ENCODE measurements around the gene MAP3K9. TPM values are rescaled to one million over a fixed set of nuclear protein-coding genes. Genes with fewer than 3 reads are reported as not detected.

The MAP3K9 gene
- total RNA-seq, 1 donor from 2014 or later = 10.1 TPM

DNA sequence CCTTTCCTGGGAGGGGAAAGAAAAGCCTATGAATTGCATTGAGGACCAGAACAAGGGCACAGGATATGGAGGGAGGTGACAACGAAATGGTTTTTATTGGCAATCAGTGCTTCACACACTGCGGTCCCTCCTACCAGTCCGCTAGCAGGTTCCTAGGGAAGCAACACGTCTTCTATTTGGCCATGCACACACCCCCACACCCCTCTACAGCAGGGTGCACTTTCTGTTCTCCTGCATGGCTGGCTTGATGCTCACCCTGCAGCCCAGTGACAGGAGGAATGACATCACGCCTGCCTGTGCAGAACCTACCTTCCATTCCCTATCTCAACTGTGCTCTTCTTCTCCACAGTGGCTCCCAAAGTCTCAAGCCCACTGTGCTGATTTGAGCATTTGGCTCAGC lies 109.7 kb downstream of the MAP3K9 start:
- Mint-ChIP-seq H3K4me1 (no peaks in the 10 kb centered on the region), H3K27me3 (no peaks in the 10 kb centered on the region), H3K36me3 (ENCODE audit: low read depth) (no peaks in the 10 kb centered on the region), H3K9me3 (no peaks in the 10 kb centered on the region), H3K27ac (no peak overlapping the region), H3K4me3 (no peak overlapping the region)
- ChIA-PET CTCF (no interaction called here), POLR2A (no interaction called here)
- ATAC-seq (ENCODE audit: low read depth) = no peak
- TF ChIP-seq, protein P1, sequence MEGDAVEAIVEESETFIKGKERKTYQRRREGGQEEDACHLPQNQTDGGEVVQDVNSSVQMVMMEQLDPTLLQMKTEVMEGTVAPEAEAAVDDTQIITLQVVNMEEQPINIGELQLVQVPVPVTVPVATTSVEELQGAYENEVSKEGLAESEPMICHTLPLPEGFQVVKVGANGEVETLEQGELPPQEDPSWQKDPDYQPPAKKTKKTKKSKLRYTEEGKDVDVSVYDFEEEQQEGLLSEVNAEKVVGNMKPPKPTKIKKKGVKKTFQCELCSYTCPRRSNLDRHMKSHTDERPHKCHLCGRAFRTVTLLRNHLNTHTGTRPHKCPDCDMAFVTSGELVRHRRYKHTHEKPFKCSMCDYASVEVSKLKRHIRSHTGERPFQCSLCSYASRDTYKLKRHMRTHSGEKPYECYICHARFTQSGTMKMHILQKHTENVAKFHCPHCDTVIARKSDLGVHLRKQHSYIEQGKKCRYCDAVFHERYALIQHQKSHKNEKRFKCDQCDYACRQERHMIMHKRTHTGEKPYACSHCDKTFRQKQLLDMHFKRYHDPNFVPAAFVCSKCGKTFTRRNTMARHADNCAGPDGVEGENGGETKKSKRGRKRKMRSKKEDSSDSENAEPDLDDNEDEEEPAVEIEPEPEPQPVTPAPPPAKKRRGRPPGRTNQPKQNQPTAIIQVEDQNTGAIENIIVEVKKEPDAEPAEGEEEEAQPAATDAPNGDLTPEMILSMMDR (IDR thresholded peaks at IDR 0.05) = no peak
- intact Hi-C loops (cut with micrococcal nuclease) = no loop called here
- no peak for DNase-seq

DNA sequence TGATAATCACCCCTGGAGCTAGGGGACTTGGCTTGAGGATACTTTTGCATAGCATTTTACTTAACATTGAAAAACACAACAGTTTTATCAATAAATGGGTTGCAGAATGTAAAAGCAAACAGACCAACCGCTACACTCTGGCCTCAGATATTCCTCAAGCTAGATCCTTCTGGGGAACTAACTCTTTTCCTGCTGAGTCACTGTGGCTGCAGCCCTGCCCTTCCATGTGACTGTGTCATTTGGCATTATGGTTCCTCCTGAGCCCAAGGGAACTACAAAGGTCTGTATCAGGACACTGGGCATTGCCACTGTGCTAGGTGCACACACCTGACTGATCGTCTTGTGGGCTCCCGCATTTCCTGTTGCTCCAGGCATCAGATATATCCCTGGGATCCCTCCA lies 111.0 kb downstream of the MAP3K9 start:
- H3K4me1 Mint-ChIP-seq = no peaks in the 10 kb centered on the region
- no peak overlapping the region for H3K27ac Mint-ChIP-seq
- H3K36me3 Mint-ChIP-seq (ENCODE audit: low read depth) = no peaks in the 10 kb centered on the region
- TF ChIP-seq, protein P1 (IDR thresholded peaks at IDR 0.05) = no peak
- ATAC-seq (ENCODE audit: low read depth) (no peak), DNase-seq (no peak)
- H3K9me3 Mint-ChIP-seq = no peaks in the 10 kb centered on the region
- H3K4me3 Mint-ChIP-seq = no peak overlapping the region
- H3K27me3 Mint-ChIP-seq = no peaks in the 10 kb centered on the region
- CTCF ChIA-PET = no interaction called here
- POLR2A ChIA-PET = no interaction called here
- intact Hi-C loops (cut with micrococcal nuclease) = no loop called here

DNA sequence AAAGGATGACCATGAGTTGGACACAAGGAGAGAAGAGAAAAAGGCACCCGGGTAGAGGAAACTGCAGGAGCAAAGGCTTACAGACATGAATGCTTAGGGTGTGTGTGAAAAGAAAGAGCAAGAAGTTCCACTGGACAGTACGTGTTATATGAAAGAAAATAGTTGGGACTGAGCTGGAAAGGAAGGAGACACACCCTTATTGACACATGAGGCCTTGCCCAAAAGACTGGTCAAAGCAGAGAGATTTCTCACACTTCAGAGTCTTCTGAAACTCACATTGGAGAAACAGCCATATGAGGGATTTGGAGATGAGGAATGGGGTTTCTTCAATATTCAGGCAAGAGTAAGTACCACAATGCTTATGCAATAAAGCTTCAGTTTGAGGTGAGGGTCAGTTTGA lies 111.6 kb downstream of the MAP3K9 start:
- ChIA-PET POLR2A (no interaction called here), CTCF (no interaction called here)
- Mint-ChIP-seq H3K27ac (no peak overlapping the region), H3K36me3 (ENCODE audit: low read depth) (no peaks in the 10 kb centered on the region), H3K27me3 (no peaks in the 10 kb centered on the region), H3K4me3 (no peak overlapping the region), H3K4me1 (no peaks in the 10 kb centered on the region), H3K9me3 (no peaks in the 10 kb centered on the region)
- ATAC-seq (ENCODE audit: low read depth) (no peak), DNase-seq (no peak)
- intact Hi-C loops (cut with micrococcal nuclease) = no loop called here
- TF ChIP-seq, protein P1 (IDR thresholded peaks at IDR 0.05) = no peak

DNA sequence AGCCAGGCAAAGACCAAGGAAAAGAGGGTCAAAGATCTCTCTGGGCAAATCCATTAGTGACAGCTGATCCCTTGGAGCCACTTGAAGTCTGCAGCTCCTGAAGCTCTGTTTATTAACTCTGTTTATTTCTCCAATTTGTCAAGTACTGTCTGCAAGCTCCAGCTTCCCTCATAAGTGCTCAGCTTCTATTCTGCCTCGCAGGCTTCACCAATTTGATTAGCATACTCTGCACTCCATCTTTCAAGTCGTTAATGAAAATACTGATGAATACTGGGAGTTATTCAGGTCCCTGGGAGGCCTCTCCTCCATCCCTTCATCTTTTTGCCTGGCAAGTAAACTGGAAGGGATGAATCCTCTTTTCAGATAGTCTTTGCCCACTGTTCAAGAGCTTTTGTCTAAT lies 113.3 kb downstream of the MAP3K9 start:
- ChIA-PET CTCF (no interaction called here), POLR2A (no interaction called here)
- DNase-seq = no peak
- intact Hi-C loops (cut with micrococcal nuclease) = no loop called here
- H3K9me3 Mint-ChIP-seq = no peaks in the 10 kb centered on the region
- H3K4me3 Mint-ChIP-seq = no peak overlapping the region
- no peaks in the 10 kb centered on the region for H3K27me3 Mint-ChIP-seq
- no peaks in the 10 kb centered on the region for H3K36me3 Mint-ChIP-seq (ENCODE audit: low read depth)
- TF ChIP-seq, protein P1 (IDR thresholded peaks at IDR 0.05) = no peak
- H3K27ac Mint-ChIP-seq = no peak overlapping the region
- no peak for ATAC-seq (ENCODE audit: low read depth)
- H3K4me1 Mint-ChIP-seq = no peaks in the 10 kb centered on the region

DNA sequence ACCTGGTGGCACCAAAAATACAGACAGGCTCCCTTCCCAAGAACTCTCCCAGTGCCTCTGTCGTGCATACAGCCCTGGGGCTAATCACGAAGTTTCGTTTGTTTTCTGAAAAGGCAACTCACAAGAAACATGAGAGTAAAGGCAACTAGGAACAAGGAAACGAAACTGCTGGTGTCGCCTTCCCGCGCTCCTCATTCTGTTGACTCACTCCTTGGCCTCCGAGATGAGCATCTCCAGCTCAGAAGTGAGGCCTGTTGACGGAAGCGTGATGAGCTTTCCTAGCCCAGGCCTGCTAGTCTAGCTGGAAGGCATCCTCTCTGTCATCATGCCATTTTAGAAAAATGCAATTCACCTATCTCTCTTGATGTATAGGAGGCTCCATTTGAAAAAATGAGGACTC lies 117.1 kb downstream of the MAP3K9 start:
- ChIA-PET CTCF (no interaction called here), POLR2A (no interaction called here)
- TF ChIP-seq, protein P1 (IDR thresholded peaks at IDR 0.05) = no peak
- ATAC-seq (ENCODE audit: low read depth) = no peak
- no peaks in the 10 kb centered on the region for H3K36me3 Mint-ChIP-seq (ENCODE audit: low read depth)
- intact Hi-C loops (cut with micrococcal nuclease) = no loop called here
- no peak for DNase-seq
- H3K27me3 Mint-ChIP-seq = no peaks in the 10 kb centered on the region
- no peaks in the 10 kb centered on the region for H3K9me3 Mint-ChIP-seq
- H3K4me3 Mint-ChIP-seq = no peak overlapping the region
- no peak overlapping the region for H3K27ac Mint-ChIP-seq
- no peaks in the 10 kb centered on the region for H3K4me1 Mint-ChIP-seq

Data from activated B cell treated with CpG ODN at 0.5 μM for 24 hours (primary cell).